ENCODE data around the gene GAA. TPM values are rescaled to one million over a fixed set of nuclear protein-coding genes. Genes with fewer than 3 reads are reported as not detected.

Gene GAA
- polyA plus RNA-seq, 1 experiment = 3.8 TPM

- H3K4me3 ChIP-seq (ENCODE audit: low read depth, low read length) = no peak overlapping the region
- no peaks in the 10 kb centered on the region; the same call in 1 of the 2 replicates for H3K9me3 ChIP-seq (ENCODE audit: control insufficient read depth, insufficient read depth, low read length)
- no peak for DNase-seq (ENCODE audit: low read depth, low spot score)
- no peak for TF ChIP-seq CTCF (IDR thresholded peaks at IDR 0.05; ENCODE audit: low read depth, low read length)
- no peak overlapping the region for H3K27ac ChIP-seq (ENCODE audit: low read depth, low read length)
- ChIA-PET POLR2A (interaction anchor here (0.8 kb wide), 1 partner anchor 11 kb away, joined by 3 read pairs; the partner anchor contains the start of gene GAA), CTCF (no interaction called here)
- no peaks in the 10 kb centered on the region for H3K27me3 ChIP-seq (ENCODE audit: control insufficient read depth, insufficient read depth, low read length)
Observed at GRCh38 chr17:80111702-80112470, 10.5 kb downstream of the GAA start.

DNA sequence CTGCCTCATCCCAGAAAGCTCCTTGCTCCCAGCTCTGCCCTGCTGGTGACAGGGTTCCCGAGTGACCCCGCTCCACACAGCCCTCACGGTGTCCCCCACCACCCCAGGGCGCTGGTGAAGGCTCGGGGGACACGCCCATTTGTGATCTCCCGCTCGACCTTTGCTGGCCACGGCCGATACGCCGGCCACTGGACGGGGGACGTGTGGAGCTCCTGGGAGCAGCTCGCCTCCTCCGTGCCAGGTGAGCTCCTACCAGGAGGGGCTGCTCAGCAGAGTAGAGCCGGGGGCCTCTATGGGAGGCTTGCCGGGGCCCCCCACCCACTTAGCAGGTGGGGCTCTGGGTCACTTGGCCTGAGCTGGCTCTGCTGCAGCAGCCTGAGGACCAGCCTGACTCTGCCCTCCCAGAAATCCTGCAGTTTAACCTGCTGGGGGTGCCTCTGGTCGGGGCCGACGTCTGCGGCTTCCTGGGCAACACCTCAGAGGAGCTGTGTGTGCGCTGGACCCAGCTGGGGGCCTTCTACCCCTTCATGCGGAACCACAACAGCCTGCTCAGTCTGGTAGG lies 11.2 kb downstream of the GAA start:
- Histone ChIP-seq H3K9me3 (ENCODE audit: control insufficient read depth, insufficient read depth, low read length) (no peaks in the 10 kb centered on the region; the same call in 1 of the 2 replicates), H3K4me3 (ENCODE audit: low read depth, low read length) (no peak overlapping the region), H3K27ac (ENCODE audit: low read depth, low read length) (no peak overlapping the region), H3K27me3 (ENCODE audit: control insufficient read depth, insufficient read depth, low read length) (no peaks in the 10 kb centered on the region)
- TF ChIP-seq CTCF (IDR thresholded peaks at IDR 0.05; ENCODE audit: low read depth, low read length) = no peak
- POLR2A ChIA-PET = interaction anchor here (0.8 kb wide), 1 partner anchor 11 kb away, joined by 3 read pairs; the partner anchor contains the start of gene GAA
- DNase-seq (ENCODE audit: low read depth, low spot score) = no peak
- CTCF ChIA-PET = no interaction called here

- POLR2A ChIA-PET = no interaction called here
- Histone ChIP-seq H3K27ac (ENCODE audit: low read depth, low read length) (no peak overlapping the region), H3K4me3 (ENCODE audit: low read depth, low read length) (no peak overlapping the region), H3K27me3 (ENCODE audit: control insufficient read depth, insufficient read depth, low read length) (no peaks in the 10 kb centered on the region), H3K9me3 (ENCODE audit: control insufficient read depth, insufficient read depth, low read length) (no peaks in the 10 kb centered on the region; the same call in 1 of the 2 replicates)
- TF ChIP-seq CTCF (IDR thresholded peaks at IDR 0.05; ENCODE audit: low read depth, low read length) = no peak
- CTCF ChIA-PET = no interaction called here
- no peak for DNase-seq (ENCODE audit: low read depth, low spot score)
Observed at GRCh38 chr17:80113033-80113484, 11.7 kb downstream of the GAA start.

DNA sequence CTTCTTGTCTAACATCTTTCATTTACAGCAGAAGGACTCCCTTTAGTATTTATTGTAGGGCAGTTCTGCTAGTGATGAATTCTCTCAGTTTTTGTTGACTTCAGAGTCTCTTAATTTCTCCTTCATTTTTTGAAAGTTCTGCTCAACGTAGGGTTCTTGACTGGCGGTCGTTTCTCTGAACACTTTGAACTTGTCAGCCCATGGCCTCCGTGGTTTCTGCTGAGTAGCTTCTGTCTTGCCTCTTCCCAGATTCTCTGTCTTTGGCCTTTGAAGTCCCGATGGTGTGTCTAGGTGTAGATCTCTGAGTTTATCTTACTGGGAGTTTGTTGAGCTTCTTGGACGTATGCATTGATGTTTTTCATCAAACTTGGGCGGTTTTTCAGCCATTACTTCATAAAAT lies 13.4 kb downstream of the GAA start:
- no peaks in the 10 kb centered on the region for H3K27me3 ChIP-seq (ENCODE audit: control insufficient read depth, insufficient read depth, low read length)
- no peak for DNase-seq (ENCODE audit: low read depth, low spot score)
- CTCF ChIA-PET = interaction anchor here (1.1 to 2.5 kb wide), 2 partner anchors 10 to 13 kb away, joined by 3 to 18 read pairs; partner anchors contain the start of gene GAA
- no peaks in the 10 kb centered on the region; the same call in 1 of the 2 replicates for H3K9me3 ChIP-seq (ENCODE audit: control insufficient read depth, insufficient read depth, low read length)
- no peak overlapping the region for H3K4me3 ChIP-seq (ENCODE audit: low read depth, low read length)
- POLR2A ChIA-PET = no interaction called here
- no peak overlapping the region for H3K27ac ChIP-seq (ENCODE audit: low read depth, low read length)
- TF ChIP-seq CTCF (IDR thresholded peaks at IDR 0.05; ENCODE audit: low read depth, low read length) = no peak

- no peak for TF ChIP-seq CTCF (IDR thresholded peaks at IDR 0.05; ENCODE audit: low read depth, low read length)
- ChIA-PET CTCF (interaction anchor here (1.1 to 2.5 kb wide), 2 partner anchors 9 to 14 kb away, joined by 3 to 18 read pairs; partner anchors contain the start of gene GAA), POLR2A (interaction anchor here (0.9 kb wide), 1 partner anchor 14 kb away, joined by 3 read pairs; the partner anchor contains the start of gene GAA)
- no peaks in the 10 kb centered on the region for H3K27me3 ChIP-seq (ENCODE audit: control insufficient read depth, insufficient read depth, low read length)
- DNase-seq (ENCODE audit: low read depth, low spot score) = no peak
- H3K4me3 ChIP-seq (ENCODE audit: low read depth, low read length) = no peak overlapping the region
- no peak overlapping the region for H3K27ac ChIP-seq (ENCODE audit: low read depth, low read length)
- no peaks in the 10 kb centered on the region; the same call in 1 of the 2 replicates for H3K9me3 ChIP-seq (ENCODE audit: control insufficient read depth, insufficient read depth, low read length)
Observed at GRCh38 chr17:80115159-80115558, 13.8 kb downstream of the GAA start.

Measured in AG04450 (cell line).